22Rv1 (cell line): ENCODE results near the gene HK2.

Source experiments
- ZFX ChIP-seq: fragments of 450-650 bp; IDR thresholded peaks from 2 replicates; pipeline ENCODE4 v1.6.1; 2017; ENCODE audit warnings: antibody characterized with exemption, borderline replicate concordance
- TF ChIP-seq, protein P1 (sequence below): fragments of 450-650 bp; IDR thresholded peaks from 2 replicates; pipeline ENCODE4 v1.5.1; 2017; ENCODE audit warnings: mild to moderate bottlenecking

DNA sequence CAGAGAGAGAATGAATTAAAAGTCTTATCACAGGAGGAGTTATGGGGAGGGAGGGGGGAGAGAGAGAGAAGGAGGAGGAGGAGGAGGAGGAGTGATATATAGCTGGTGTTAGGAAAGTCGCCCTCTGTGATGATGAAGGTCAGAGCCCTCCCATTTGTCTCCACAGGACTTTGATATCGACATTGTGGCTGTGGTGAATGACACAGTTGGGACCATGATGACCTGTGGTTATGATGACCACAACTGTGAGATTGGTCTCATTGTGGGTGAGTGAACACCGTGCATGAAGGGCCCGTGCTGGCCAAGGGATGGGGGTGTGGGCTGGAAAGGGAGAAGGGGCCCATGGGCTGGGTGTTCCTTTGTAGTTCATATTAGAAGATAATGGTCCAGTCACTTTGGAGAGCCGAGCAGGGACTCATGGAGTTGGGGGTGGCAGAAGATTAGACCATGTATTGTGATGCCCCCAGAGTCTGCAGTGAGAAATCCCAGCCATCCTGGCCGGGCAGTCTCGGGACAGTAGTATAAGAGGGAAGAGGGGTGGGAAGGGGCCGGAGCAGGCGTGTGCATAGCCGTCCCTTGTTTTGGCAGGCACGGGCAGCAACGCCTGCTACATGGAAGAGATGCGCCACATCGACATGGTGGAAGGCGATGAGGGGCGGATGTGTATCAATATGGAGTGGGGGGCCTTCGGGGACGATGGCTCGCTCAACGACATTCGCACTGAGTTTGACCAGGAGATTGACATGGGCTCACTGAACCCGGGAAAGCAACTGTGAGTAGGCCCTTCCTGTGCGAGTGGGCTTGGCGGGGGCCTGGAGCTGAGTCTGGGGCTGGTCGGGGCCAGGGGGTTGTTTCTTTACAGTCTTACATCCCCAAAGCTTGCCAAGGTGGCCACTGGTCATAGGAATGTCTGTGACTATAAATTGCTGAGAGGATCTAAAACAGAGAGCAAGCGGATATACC, 40.0 kb downstream of the HK2 start:
- TF ChIP-seq, protein P1, sequence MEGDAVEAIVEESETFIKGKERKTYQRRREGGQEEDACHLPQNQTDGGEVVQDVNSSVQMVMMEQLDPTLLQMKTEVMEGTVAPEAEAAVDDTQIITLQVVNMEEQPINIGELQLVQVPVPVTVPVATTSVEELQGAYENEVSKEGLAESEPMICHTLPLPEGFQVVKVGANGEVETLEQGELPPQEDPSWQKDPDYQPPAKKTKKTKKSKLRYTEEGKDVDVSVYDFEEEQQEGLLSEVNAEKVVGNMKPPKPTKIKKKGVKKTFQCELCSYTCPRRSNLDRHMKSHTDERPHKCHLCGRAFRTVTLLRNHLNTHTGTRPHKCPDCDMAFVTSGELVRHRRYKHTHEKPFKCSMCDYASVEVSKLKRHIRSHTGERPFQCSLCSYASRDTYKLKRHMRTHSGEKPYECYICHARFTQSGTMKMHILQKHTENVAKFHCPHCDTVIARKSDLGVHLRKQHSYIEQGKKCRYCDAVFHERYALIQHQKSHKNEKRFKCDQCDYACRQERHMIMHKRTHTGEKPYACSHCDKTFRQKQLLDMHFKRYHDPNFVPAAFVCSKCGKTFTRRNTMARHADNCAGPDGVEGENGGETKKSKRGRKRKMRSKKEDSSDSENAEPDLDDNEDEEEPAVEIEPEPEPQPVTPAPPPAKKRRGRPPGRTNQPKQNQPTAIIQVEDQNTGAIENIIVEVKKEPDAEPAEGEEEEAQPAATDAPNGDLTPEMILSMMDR = no peak
- TF ChIP-seq ZFX = no peak
